NOMO-1 (cell line): ENCODE measurements around the gene KIF5C.

Experiments used
- DNase-seq, 2 experiments: peaks; one replicate each; lab custom pipeline; 2025; ENCODE audit not compliant: unreplicated experiment in 2 of 2; lab: John Stamatoyannopoulos, UW

The KIF5C gene

GRCh38 chr2:149037851-149038250 lies 162.8 kb downstream of the KIF5C start:
- no peak for DNase-seq

GRCh38 chr2:149038442-149039212 lies 163.6 kb downstream of the KIF5C start, which contains the start of gene LYPD6B:
LYPD6B (plus strand) TSS chr2:149038699; CDS start chr2:149130949, 92,250 bp downstream.
- DNase-seq = peak in 1 of 2 experiments; percentile 18

GRCh38 chr2:149039213-149039724 lies 164.2 kb downstream of the KIF5C start:
- no peak for DNase-seq

- peak; percentile 29 to 53 for DNase-seq
Measured at GRCh38 chr2:149040451-149040850, 165.4 kb downstream of the KIF5C start.

- DNase-seq = no peak
Measured at GRCh38 chr2:149041482-149041881, 166.5 kb downstream of the KIF5C start.

- DNase-seq = no peak
Measured at GRCh38 chr2:149042881-149043280, 167.9 kb downstream of the KIF5C start.

- DNase-seq = no peak
Measured at GRCh38 chr2:149044500-149044899, 169.5 kb downstream of the KIF5C start.

GRCh38 chr2:149047118-149047517 lies 172.1 kb downstream of the KIF5C start:
- no peak for DNase-seq

GRCh38 chr2:149049142-149049541 lies 174.1 kb downstream of the KIF5C start:
- no peak for DNase-seq

- no peak for DNase-seq
Measured at GRCh38 chr2:149050188-149050587, 175.2 kb downstream of the KIF5C start.

GRCh38 chr2:149055751-149056150 lies 180.7 kb downstream of the KIF5C start:
- no peak for DNase-seq

- no peak for DNase-seq
Measured at GRCh38 chr2:149056541-149057255, 181.7 kb downstream of the KIF5C start.

GRCh38 chr2:149057401-149057800 lies 182.4 kb downstream of the KIF5C start:
- DNase-seq = no peak

GRCh38 chr2:149058936-149059335 lies 183.9 kb downstream of the KIF5C start:
- DNase-seq = no peak

- no peak for DNase-seq
Measured at GRCh38 chr2:149059822-149060221, 184.8 kb downstream of the KIF5C start.

- no peak for DNase-seq
Measured at GRCh38 chr2:149061133-149061745, 186.2 kb downstream of the KIF5C start.

- DNase-seq = no peak
Measured at GRCh38 chr2:149062531-149062930, 187.5 kb downstream of the KIF5C start.

GRCh38 chr2:149063177-149063576 lies 188.2 kb downstream of the KIF5C start:
- DNase-seq = no peak

GRCh38 chr2:149064365-149064841 lies 189.4 kb downstream of the KIF5C start:
- no peak for DNase-seq

GRCh38 chr2:149064856-149065630 lies 190.0 kb downstream of the KIF5C start:
- DNase-seq = no peak
